NCI-H2081 treated with DMSO at 0.1 percent for 48 hours (cell line): ENCODE measurements around the gene USP13.
"Not testable (repeated sequence)": the region's sequence is repeated elsewhere in the genome, so short reads cannot be mapped to it uniquely, and the experiment has no call there.

Source experiments
- DNase-seq: peaks from one replicate; lab custom pipeline; 2025; lab: John Stamatoyannopoulos, UW

The USP13 gene

GRCh38 chr3:179652447-179653095, at the start of gene USP13:
TSS of gene USP13 (plus strand) at chr3:179653040. CDS start at chr3:179653226, 186 bp downstream.
- DNase-seq = peak; percentile 66

GRCh38 chr3:179603321-179603720, 49.5 kb upstream of the USP13 start:
- DNase-seq = no peak

GRCh38 chr3:179603831-179604230, 49.0 kb upstream of the USP13 start:
- DNase-seq = no peak

GRCh38 chr3:179604321-179605078, 48.3 kb upstream of the USP13 start, which contains the start of the genes MRPL47 and NDUFB5:
TSS of gene MRPL47 (minus strand) at chr3:179604638. CDS start at chr3:179604624, 14 bp downstream.
TSS of gene NDUFB5 (plus strand) at chr3:179604794. CDS start at chr3:179604816, 22 bp downstream.
- peak; percentile 99 for DNase-seq

- no peak for DNase-seq
These were observed 46.2 kb upstream of the USP13 start for GRCh38 chr3:179606534-179607085.

- no peak for DNase-seq
These were observed 43.7 kb upstream of the USP13 start for GRCh38 chr3:179608931-179609720.

GRCh38 chr3:179610066-179610465, 42.8 kb upstream of the USP13 start:
- DNase-seq = no peak

- DNase-seq = no peak
These were observed 39.0 kb upstream of the USP13 start for GRCh38 chr3:179613807-179614206.

- DNase-seq = no peak
These were observed 37.2 kb upstream of the USP13 start for GRCh38 chr3:179615458-179616173.

- DNase-seq = no peak
These were observed 30.8 kb upstream of the USP13 start for GRCh38 chr3:179622023-179622422.

GRCh38 chr3:179624451-179624850, 28.4 kb upstream of the USP13 start:
- DNase-seq = no peak

GRCh38 chr3:179630753-179631451, 21.9 kb upstream of the USP13 start:
- no peak for DNase-seq

- DNase-seq = no peak
These were observed 12.4 kb upstream of the USP13 start for GRCh38 chr3:179640469-179640868.

GRCh38 chr3:179642871-179643270, 10.0 kb upstream of the USP13 start:
- DNase-seq = no peak

GRCh38 chr3:179643837-179644236, 9.0 kb upstream of the USP13 start:
- DNase-seq = not testable (repeated sequence)

- DNase-seq = no peak
These were observed 6.7 kb upstream of the USP13 start for GRCh38 chr3:179646177-179646576.

- no peak for DNase-seq
These were observed 973 bp upstream of the USP13 start for GRCh38 chr3:179651687-179652446.

- DNase-seq = peak; percentile 65
These were observed 407 bp downstream of the USP13 start for GRCh38 chr3:179653096-179653797.

- no peak for DNase-seq
These were observed 2.4 kb downstream of the USP13 start for GRCh38 chr3:179655236-179655635.
